K562 (cell line): ENCODE results near the gene SMAD3. TPM values are rescaled to one million over a fixed set of nuclear protein-coding genes. Genes with fewer than 3 reads are reported as not detected.

Experiments used
- CEBPG ChIP-seq, 3 experiments: fragments of 200-800 bp in 1 of 3; sonication (Bioruptor generic) in 1 of 3; sonication (generic) in 1 of 3; formaldehyde crosslinking in 1 of 3; IDR thresholded peaks in 2 of 3; conservative IDR thresholded peaks in 1 of 3; 2 replicates each; pipeline versions ENCODE4 v1.6.1 to v1.8.0; 2016 to 2022; ENCODE audit warnings: missing compliant biosample characterization in 2 of 3, missing genetic modification characterization in 2 of 3, mild to moderate bottlenecking in 1 of 3, missing genetic modification reagents in 1 of 3
- CREB3 ChIP-seq: fragments of 450-650 bp; conservative IDR thresholded peaks from 2 replicates; pipeline ENCODE4 v1.6.1; 2016; ENCODE audit warnings: missing genetic modification characterization, low read depth, mild to moderate bottlenecking, missing compliant biosample characterization, moderate library complexity
- ESRRB ChIP-seq: fragments of 250-450 bp; sonication (Bioruptor Pico); IDR thresholded peaks from 2 replicates; pipeline ENCODE4 v1.5.0; 2020; ENCODE audit warnings: mild to moderate bottlenecking, moderate library complexity, borderline replicate concordance
- ETV1 ChIP-seq: fragments of 450-650 bp; conservative IDR thresholded peaks from 2 replicates; pipeline ENCODE4 v1.6.1; 2016; ENCODE audit warnings: missing genetic modification characterization, control low read depth, low read depth, missing compliant biosample characterization
- EWSR1 ChIP-seq: fragments of 450-650 bp; IDR thresholded peaks from 2 replicates; pipeline ENCODE4 v1.6.1; 2018; ENCODE audit warnings: borderline replicate concordance, mild to moderate bottlenecking, low read depth, moderate library complexity; ENCODE audit not compliant: partially characterized antibody
- FOXK1 ChIP-seq: sonication (generic); formaldehyde crosslinking; IDR thresholded peaks from 2 replicates; pipeline ENCODE4 v1.8.0; 2022; ENCODE audit warnings: missing genetic modification reagents, mild to moderate bottlenecking, borderline replicate concordance
- FOXK2 ChIP-seq, 2 experiments: fragments of 450-650 bp; IDR thresholded peaks in 1 of 2; conservative IDR thresholded peaks in 1 of 2; 2 replicates each; pipeline ENCODE4 v1.6.1; 2016; ENCODE audit warnings: low read depth in 2 of 2, mild to moderate bottlenecking in 1 of 2
- GTF2A2 ChIP-seq: IDR thresholded peaks from 2 replicates; pipeline ENCODE4 v1.6.1; 2016; ENCODE audit warnings: mild to moderate bottlenecking, missing genetic modification characterization, missing compliant biosample characterization
- HINFP ChIP-seq: fragments of 450-650 bp; conservative IDR thresholded peaks from 2 replicates; pipeline ENCODE4 v1.6.1; 2016; ENCODE audit warnings: missing genetic modification characterization, low read depth, mild to moderate bottlenecking, control low read depth, missing compliant biosample characterization
- MAFK ChIP-seq: IDR thresholded peaks from 2 replicates; pipeline ENCODE4 v1.6.1; 2011; ENCODE audit warnings: low read length, improper control_type of control experiment
- MITF ChIP-seq: IDR thresholded peaks from 2 replicates; pipeline ENCODE4 v1.6.1; 2014; ENCODE audit warnings: antibody characterized with exemption
- MYBL2 ChIP-seq, 2 experiments: fragments of 450-650 bp in 1 of 2; sonication (generic) in 1 of 2; formaldehyde crosslinking in 1 of 2; IDR thresholded peaks; 2 replicates each; pipeline versions ENCODE4 v1.6.1 to v1.8.1; 2017 to 2022; ENCODE audit warnings: borderline replicate concordance in 1 of 2, inconsistent platforms in 1 of 2, low read depth in 1 of 2, mild to moderate bottlenecking in 1 of 2, missing genetic modification reagents in 1 of 2, moderate library complexity in 1 of 2
- NFYB ChIP-seq: IDR thresholded peaks from 2 replicates; pipeline ENCODE4 v1.6.1; 2011; ENCODE audit warnings: mild to moderate bottlenecking, moderate library complexity; ENCODE audit not compliant: insufficient read length; ENCODE audit errors: extremely low read depth
- PHB2 ChIP-seq: fragments of 450-650 bp; IDR thresholded peaks from 2 replicates; pipeline ENCODE4 v1.6.1; 2017; ENCODE audit warnings: low read depth
- PHF20 ChIP-seq: fragments of 450-650 bp; IDR thresholded peaks from 2 replicates; pipeline ENCODE4 v1.6.1; 2018; ENCODE audit not compliant: partially characterized antibody
- PHF8 ChIP-seq: fragments of 200-600 bp; sonication (generic); IDR thresholded peaks from 2 replicates; pipeline ENCODE4 v1.6.1; 2012; ENCODE audit warnings: mixed run types, mild to moderate bottlenecking, inconsistent platforms, low read length, moderate library complexity, borderline replicate concordance
- RBFOX2 ChIP-seq: fragments of 200-400 bp; formaldehyde crosslinking; IDR thresholded peaks from 2 replicates; pipeline ENCODE4 v1.6.1; 2017; ENCODE audit warnings: low read depth, mild to moderate bottlenecking, low read length, moderate library complexity
- SUPT5H ChIP-seq: fragments of 450-650 bp; IDR thresholded peaks from 2 replicates; pipeline ENCODE4 v1.6.1; 2016
- ZC3H4 ChIP-seq: sonication (generic); formaldehyde crosslinking; IDR thresholded peaks from 2 replicates; pipeline ENCODE4 v1.9.0; 2021; ENCODE audit warnings: missing genetic modification reagents, borderline replicate concordance
- ZNF316 ChIP-seq: fragments of 450-650 bp; IDR thresholded peaks from 2 replicates; pipeline ENCODE4 v1.6.1; 2016
- ZNF589 ChIP-seq: fragments of 200-800 bp; sonication (Bioruptor generic); IDR thresholded peaks from 2 replicates; pipeline ENCODE4 v1.6.1; 2016; ENCODE audit warnings: low read depth, missing genetic modification characterization, missing compliant biosample characterization
- ZNF707 ChIP-seq: fragments of 250-450 bp; sonication (Bioruptor Pico); conservative IDR thresholded peaks from 2 replicates; pipeline ENCODE4 v1.8.0; 2022; ENCODE audit warnings: inconsistent platforms, mild to moderate bottlenecking, moderate library complexity
- polyA plus RNA-seq, 8 experiments: library from polyadenylated mRNA; depleted of rRNA in 4 of 8; stranded (reverse) in 5 of 8; unstranded in 3 of 8; fragments of >200 nt; fragmentation: Nextera tagmentation in 2 of 8; fragmentation: Illumina TruSeq in 1 of 8; extraction: Ambion mirVana in 2 of 8; extraction: Trizol in 1 of 8; gene quantifications; 2 replicates each; pipeline versions ENCODE4 v1.2.1 to v1.2.3, GENCODE V29; 2011 to 2014; ENCODE audit warnings: inconsistent platforms in 1 of 8, missing spikeins in 1 of 8
- total RNA-seq, 7 experiments: library from RNA; depleted of rRNA in 6 of 7; stranded (reverse); fragments of >200 nt in 6 of 7; fragmentation: Illumina TruSeq in 2 of 7; extraction: Trizol in 2 of 7; gene quantifications; 2 replicates each; pipeline versions ENCODE4 v1.2.1 to v1.2.3, GENCODE V29; 2011 to 2021; ENCODE audit warnings: low replicate concordance in 1 of 7

Gene SMAD3
- total and polyA plus RNA-seq, 9 of the 15 experiments (the other 6 are each of a cell fraction or from before 2014, with no cell fraction given) = 4.3 to 39.2 (median 11.1) TPM

GRCh38 chr15:67125589-67126502, 60.4 kb downstream of the SMAD3 start (continued):
- TF ChIP-seq ESRRB (CRISPR knock-in tag) (no peak), MYBL2 (IDR thresholded peaks at IDR 0.05; ENCODE audit: low read depth) (peak; percentile 96), MYBL2 (CRISPR knock-in tag; IDR thresholded peaks at IDR 0.05; ENCODE audit: borderline replicate concordance) (peak; percentile 59; the same call in 1 of the 2 replicates), CREB3 (no peak), ZNF589 (peak; percentile 36; the same call in 1 of the 2 replicates), ZNF316 (no peak), ETV1 (tag) (no peak), PHF8 (no peak), HINFP (tag) (no peak), ZNF707 (CRISPR knock-in tag) (no peak), SUPT5H (no peak), FOXK2 (conservative IDR thresholded peaks at IDR 0.05 in 1 of 2, IDR thresholded peaks at IDR 0.05 in 1 of 2; ENCODE audit: low read depth in 2 of 2) (0 out of 4 replicates have a peak, but pooled peaks have one; percentile 19 to 20), GTF2A2 (tag) (no peak), MITF (no peak), RBFOX2 (0 out of 2 replicates have a peak, but pooled peaks have one; percentile 27), CEBPG (CRISPR knock-in tag; IDR thresholded peaks at IDR 0.05) (peak; percentile 42; the same call in 1 of the 2 replicates), CEBPG (tag; conservative IDR thresholded peaks at IDR 0.05 in 1 of 2, IDR thresholded peaks at IDR 0.05 in 1 of 2) (peak; percentile 14 to 57; a peak in 2 of 4 replicates), PHB2 (no peak), MAFK (no peak), FOXK1 (CRISPR knock-in tag) (no peak), NFYB (no peak), EWSR1 (no peak), ZC3H4 (no peak), PHF20 (no peak)
